Activated naive CD4-positive, alpha-beta T cell treated with anti-CD3 and anti-CD28 coated beads, Interleukin-2, amount 50 U/mL, for 24 hours (primary cell): Measurements from ENCODE around the gene TAX1BP3.

ENCODE experiments used
- H3K27ac Mint-ChIP-seq: one replicate; pipeline ENCODE4 v1.8.0; 2021; ENCODE audit warnings: mild to moderate bottlenecking, mixed read lengths
- H3K27me3 Mint-ChIP-seq: one replicate; pipeline ENCODE4 v1.8.0; 2021; ENCODE audit warnings: mixed read lengths
- H3K36me3 Mint-ChIP-seq: one replicate; pipeline ENCODE4 v1.8.0; 2021; ENCODE audit warnings: mixed read lengths
- H3K4me1 Mint-ChIP-seq: one replicate; pipeline ENCODE4 v1.8.0; 2021; ENCODE audit warnings: mixed read lengths
- H3K4me3 Mint-ChIP-seq: one replicate; pipeline ENCODE4 v1.8.0; 2021; ENCODE audit warnings: mild to moderate bottlenecking, mixed read lengths
- H3K9me3 Mint-ChIP-seq: one replicate; pipeline ENCODE4 v1.8.0; 2021; ENCODE audit warnings: mixed read lengths

The TAX1BP3 gene

GRCh38 chr17:3692346-3692745 lies 24.0 kb upstream of the TAX1BP3 start:
- H3K4me3 Mint-ChIP-seq = no peak overlapping the region
- H3K27ac Mint-ChIP-seq = no peak overlapping the region
- no peaks in the 10 kb centered on the region for H3K27me3 Mint-ChIP-seq
- no peaks in the 10 kb centered on the region for H3K9me3 Mint-ChIP-seq
- peaks cover 18% of the 10 kb centered on the region for H3K4me1 Mint-ChIP-seq
- H3K36me3 Mint-ChIP-seq = no peaks in the 10 kb centered on the region

DNA sequence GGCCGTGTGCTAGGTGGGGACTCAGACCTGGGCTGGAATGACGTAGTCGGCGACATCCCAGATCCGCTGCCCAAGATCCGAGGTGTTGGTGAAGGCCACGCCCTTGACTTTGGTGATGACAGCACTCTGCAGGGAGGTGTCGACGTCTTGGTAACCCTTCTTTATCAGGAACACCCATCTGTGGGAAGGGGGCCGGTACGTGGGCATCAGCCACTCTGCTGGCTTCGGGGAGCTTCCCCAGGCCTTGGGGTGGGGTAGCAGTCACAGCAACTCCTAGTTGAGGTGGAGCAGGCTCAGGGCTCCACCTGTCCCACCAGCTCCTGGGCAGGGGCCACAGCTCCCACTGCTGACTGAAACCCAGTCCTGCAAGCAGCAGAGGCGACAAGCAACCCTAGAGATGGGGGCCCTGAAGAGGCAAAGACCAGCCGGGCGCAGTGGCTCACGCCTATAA lies 23.3 kb upstream of the TAX1BP3 start:
- Mint-ChIP-seq H3K9me3 (no peaks in the 10 kb centered on the region), H3K27ac (no peak overlapping the region), H3K4me1 (peaks cover 18% of the 10 kb centered on the region), H3K36me3 (no peaks in the 10 kb centered on the region), H3K27me3 (no peaks in the 10 kb centered on the region), H3K4me3 (no peak overlapping the region)

DNA sequence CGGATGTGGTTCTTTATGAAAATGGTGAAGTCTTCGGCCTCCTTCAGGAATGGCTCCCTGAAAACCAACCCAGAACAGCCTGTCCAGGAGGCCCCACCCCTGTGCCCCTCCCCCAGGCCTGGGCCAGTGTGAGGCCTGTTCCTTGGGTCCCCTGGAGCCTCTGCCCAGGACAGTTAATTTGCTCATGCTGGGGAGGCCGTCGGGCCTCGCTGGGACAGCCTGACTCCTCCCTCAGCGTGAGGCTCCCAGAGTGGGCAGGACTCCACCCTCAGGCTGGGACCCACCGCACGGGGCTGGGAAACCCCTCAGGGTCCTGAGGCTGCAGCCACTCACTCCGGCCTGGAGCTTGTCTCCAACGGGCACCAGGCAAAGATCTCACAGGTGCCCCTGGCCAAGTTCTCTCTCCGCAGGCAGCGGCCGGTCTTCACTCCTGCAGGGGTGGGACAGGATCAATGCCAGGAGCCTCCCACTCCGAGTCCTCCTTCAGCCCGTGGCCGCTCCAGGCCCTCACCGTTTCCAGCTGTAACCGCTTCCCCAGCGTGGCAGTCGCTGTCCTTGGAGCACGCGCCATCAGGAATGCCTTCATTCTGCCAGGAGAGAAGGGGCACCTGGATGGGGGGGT lies 21.8 kb upstream of the TAX1BP3 start:
- Mint-ChIP-seq H3K9me3 (no peaks in the 10 kb centered on the region), H3K4me3 (no peak overlapping the region), H3K27ac (peak overlapping the region; percentile 23), H3K36me3 (no peaks in the 10 kb centered on the region), H3K4me1 (peaks cover 18% of the 10 kb centered on the region), H3K27me3 (no peaks in the 10 kb centered on the region)

GRCh38 chr17:3689262-3690093 lies 21.1 kb upstream of the TAX1BP3 start:
- Mint-ChIP-seq H3K27me3 (no peaks in the 10 kb centered on the region), H3K9me3 (no peaks in the 10 kb centered on the region), H3K27ac (no peak overlapping the region), H3K36me3 (no peaks in the 10 kb centered on the region), H3K4me1 (peaks cover 14% of the 10 kb centered on the region), H3K4me3 (no peak overlapping the region)

DNA sequence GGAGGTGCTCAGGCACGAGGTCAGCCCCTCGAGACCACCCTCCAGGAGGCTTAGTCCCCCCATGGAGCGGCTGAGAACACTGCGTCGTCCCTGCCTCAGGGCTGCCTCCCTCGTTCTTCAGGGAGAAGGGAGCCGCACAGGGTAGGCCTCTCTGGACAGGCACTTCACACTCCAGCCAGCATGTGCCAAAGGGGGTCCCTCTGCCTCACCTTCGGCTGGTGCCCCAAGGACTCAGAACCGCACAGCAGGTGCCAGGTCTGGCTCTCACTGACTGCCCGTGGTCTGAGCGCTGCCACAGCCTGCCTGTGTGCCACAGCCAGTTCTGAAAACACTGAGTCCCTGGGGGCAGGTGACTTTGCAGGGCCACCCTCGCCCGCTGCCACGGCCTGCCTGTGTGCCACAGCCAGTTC lies 20.5 kb upstream of the TAX1BP3 start:
- H3K36me3 Mint-ChIP-seq = no peaks in the 10 kb centered on the region
- H3K4me3 Mint-ChIP-seq = no peak overlapping the region
- no peaks in the 10 kb centered on the region for H3K9me3 Mint-ChIP-seq
- no peak overlapping the region for H3K27ac Mint-ChIP-seq
- peaks cover 8% of the 10 kb centered on the region for H3K4me1 Mint-ChIP-seq
- H3K27me3 Mint-ChIP-seq = no peaks in the 10 kb centered on the region

DNA sequence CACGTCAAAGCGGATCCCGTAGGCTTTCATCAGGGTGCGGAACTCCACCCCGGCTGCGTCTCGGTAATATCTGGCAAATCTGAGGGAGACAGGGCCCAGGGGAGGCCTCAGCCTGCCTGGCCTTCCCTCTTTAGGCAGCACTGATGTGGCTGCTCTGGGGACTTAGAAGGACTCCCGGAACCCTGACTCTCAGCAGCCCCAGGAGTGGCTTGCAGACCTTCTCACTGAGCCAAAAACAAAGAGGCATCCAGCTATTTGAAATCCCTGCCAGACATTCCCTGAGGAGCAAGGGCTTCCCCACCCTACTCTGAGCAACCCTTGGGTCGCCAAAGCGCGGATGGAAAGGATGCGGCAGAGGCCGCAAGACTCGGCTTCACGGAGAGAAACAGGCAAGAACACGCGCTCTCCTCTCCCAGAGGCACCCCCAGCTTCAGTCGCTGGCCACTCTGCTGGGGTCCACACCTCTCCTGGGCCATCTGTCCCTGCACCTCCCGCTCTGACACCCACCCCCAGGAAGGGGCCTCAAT lies 19.7 kb upstream of the TAX1BP3 start:
- Mint-ChIP-seq H3K36me3 (no peaks in the 10 kb centered on the region), H3K4me3 (no peak overlapping the region), H3K27me3 (no peaks in the 10 kb centered on the region), H3K27ac (no peak overlapping the region), H3K9me3 (no peaks in the 10 kb centered on the region), H3K4me1 (peaks cover 5% of the 10 kb centered on the region)

DNA sequence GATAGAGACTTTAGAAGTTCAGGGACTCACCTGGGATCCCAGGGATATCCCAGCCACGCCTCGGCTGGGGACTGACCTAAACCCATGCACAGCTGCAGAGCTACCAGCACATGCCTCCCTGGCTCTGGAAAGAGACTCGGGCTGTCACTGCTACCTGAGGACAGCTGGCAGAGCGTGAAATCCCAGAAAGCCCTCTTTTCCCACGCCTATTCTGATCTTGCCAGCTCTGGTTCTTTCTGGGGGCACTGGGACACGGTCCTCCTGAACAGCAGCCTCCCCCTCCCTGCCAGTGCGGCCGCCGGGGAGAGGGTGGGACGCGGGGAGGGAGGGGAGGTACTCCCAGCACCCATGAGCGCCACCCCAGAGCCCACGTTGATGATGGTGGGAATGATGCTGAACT lies 16.8 kb upstream of the TAX1BP3 start:
- Mint-ChIP-seq H3K27ac (no peak overlapping the region), H3K9me3 (no peaks in the 10 kb centered on the region), H3K4me1 (peaks cover 16% of the 10 kb centered on the region), H3K36me3 (no peaks in the 10 kb centered on the region), H3K27me3 (no peaks in the 10 kb centered on the region), H3K4me3 (no peak overlapping the region)

DNA sequence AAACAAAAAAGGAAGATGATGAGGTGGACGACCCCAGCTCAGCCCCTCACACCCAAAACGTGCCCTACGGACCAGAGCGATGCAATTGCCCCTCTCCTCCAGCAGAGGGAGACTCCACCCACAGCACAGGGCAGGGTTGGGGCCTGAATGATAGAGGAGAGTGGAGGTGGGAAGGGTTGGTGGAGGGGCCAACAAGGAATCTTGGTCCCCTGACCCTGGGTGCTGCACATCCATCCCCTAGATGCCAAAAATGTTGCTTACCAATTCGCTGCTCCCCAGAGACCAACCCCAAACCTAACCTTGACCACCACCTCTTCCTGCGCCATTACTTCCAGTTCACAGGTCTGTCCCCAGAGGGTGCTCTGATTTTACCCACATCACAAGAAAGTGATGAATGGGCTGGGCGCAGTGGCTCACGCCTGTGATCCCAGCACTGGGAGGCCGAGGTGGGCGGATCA lies 14.7 kb upstream of the TAX1BP3 start:
- H3K4me3 Mint-ChIP-seq = no peak overlapping the region
- H3K27me3 Mint-ChIP-seq = no peaks in the 10 kb centered on the region
- no peaks in the 10 kb centered on the region for H3K36me3 Mint-ChIP-seq
- H3K9me3 Mint-ChIP-seq = no peaks in the 10 kb centered on the region
- no peak overlapping the region for H3K27ac Mint-ChIP-seq
- H3K4me1 Mint-ChIP-seq = peaks cover 16% of the 10 kb centered on the region

- H3K4me3 Mint-ChIP-seq = no peak overlapping the region
- H3K27me3 Mint-ChIP-seq = no peaks in the 10 kb centered on the region
- H3K9me3 Mint-ChIP-seq = no peaks in the 10 kb centered on the region
- H3K27ac Mint-ChIP-seq = peak overlapping the region; percentile 30
- peaks cover 16% of the 10 kb centered on the region for H3K4me1 Mint-ChIP-seq
- no peaks in the 10 kb centered on the region for H3K36me3 Mint-ChIP-seq
Measured at GRCh38 chr17:3682033-3682432, 13.7 kb upstream of the TAX1BP3 start.

DNA sequence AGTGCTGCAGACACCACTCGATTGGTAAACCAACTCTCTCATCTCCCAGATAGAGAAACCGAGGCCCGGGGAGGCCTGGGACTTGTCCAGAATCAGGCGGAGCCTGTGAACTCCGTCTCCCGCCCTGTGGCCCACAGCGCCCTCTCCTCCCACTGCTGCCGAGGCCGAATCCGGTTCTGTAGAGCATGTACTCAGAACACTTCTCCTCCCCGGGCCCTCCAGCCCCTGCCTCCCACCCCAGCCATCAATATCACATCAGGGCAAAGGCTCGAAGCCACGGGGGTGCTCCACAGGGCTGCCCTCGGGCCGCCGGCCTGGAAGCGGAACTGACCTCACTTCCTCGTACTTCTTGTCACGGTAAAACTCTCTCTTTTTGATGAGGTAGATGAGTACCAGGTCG lies 13.2 kb upstream of the TAX1BP3 start:
- Mint-ChIP-seq H3K36me3 (no peaks in the 10 kb centered on the region), H3K9me3 (no peaks in the 10 kb centered on the region), H3K4me3 (no peak overlapping the region), H3K4me1 (peaks cover 16% of the 10 kb centered on the region), H3K27me3 (no peaks in the 10 kb centered on the region), H3K27ac (no peak overlapping the region)

DNA sequence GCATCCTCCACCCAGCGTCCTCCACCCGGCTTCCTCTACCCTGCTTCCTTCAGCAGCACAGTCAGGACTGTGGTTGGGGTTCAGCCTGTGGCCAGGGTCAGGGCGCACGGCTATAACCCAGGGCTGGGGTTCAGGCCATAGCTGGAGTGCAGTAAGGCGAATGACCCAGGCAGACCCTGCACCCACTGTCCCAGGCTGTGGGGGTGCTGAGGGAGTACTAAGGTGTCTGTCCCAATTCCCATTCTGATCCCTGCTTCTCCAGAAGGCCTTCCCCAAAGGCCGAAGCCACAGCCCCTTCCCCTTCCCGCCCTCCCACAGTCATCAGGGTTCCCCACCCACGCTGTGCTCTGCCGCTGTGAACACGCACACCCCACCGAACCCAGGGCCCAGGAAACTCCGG lies 12.7 kb upstream of the TAX1BP3 start:
- Mint-ChIP-seq H3K27me3 (no peaks in the 10 kb centered on the region), H3K36me3 (no peaks in the 10 kb centered on the region), H3K9me3 (no peaks in the 10 kb centered on the region), H3K27ac (no peak overlapping the region), H3K4me3 (no peak overlapping the region), H3K4me1 (peaks cover 16% of the 10 kb centered on the region)

DNA sequence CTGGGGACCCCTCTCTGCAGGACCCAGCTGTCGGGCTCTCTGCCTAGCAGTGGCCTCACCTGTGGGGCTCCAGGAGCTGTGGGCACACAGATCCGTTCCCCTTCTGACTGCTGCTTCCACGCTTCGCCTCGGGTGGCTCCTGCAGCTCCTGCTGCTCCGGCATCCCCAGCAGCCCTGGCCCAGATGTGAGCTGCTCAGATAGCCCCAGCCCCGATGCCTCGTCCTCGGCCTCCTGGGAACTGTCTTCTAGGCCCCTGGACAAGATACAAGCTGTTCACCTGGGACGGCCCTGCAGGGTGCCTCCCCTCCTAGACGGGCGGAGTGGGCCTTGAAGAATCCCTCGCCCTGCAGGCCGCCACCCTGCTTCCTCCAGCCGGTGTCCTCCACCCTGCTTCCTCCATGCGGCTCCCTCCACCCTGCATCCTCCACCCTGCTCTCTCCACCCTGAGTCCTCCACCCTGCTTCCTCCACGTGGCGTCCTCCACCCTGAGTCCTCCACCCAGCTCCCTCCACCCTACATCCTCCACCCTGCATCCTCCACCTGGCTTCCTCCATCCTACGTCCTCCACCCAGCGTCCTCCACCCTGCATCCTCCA lies 11.3 kb upstream of the TAX1BP3 start:
- Mint-ChIP-seq H3K27me3 (no peaks in the 10 kb centered on the region), H3K9me3 (no peaks in the 10 kb centered on the region), H3K36me3 (no peaks in the 10 kb centered on the region), H3K4me1 (peaks cover 16% of the 10 kb centered on the region), H3K27ac (no peak overlapping the region), H3K4me3 (no peak overlapping the region)

GRCh38 chr17:3678821-3679530 lies 10.6 kb upstream of the TAX1BP3 start:
- no peaks in the 10 kb centered on the region for H3K36me3 Mint-ChIP-seq
- H3K4me1 Mint-ChIP-seq = peaks cover 16% of the 10 kb centered on the region
- no peaks in the 10 kb centered on the region for H3K27me3 Mint-ChIP-seq
- H3K9me3 Mint-ChIP-seq = no peaks in the 10 kb centered on the region
- H3K27ac Mint-ChIP-seq = no peak overlapping the region
- H3K4me3 Mint-ChIP-seq = no peak overlapping the region

DNA sequence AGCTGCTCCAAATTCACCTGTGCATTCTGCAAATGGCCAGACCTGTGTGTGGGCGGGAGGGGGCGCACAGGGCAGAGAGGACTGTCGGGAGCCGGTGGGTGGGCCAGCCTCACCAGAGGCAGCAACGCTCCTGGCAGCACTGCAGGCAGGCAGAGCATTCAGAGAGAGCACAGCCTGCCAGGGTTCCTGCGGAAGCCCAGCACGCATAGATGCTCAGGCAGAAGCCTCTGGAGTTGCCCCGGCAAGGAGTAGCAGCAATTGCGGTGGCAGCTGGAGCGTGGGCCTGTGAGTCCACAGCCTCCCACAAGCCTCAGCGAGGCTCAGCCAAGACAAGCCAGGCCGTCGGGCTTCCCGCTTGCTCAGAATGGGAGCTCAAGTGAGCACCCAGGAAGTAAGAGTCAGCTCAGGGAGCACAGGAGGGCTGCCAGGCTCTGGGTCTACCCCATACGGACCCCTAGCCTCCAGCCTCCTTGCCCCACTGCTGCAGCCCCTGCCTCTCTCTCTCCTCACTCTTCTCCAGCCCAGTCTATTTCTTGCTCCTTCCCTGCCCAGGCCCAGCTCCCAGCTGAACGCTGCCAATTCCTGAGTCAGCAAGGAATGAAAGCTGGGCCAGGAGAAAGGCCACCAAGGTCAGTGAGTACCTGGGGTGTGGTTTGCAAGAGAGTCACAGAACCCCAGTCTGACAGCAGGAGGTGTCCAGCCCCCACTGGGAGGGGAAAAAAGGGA lies 9.9 kb upstream of the TAX1BP3 start:
- Mint-ChIP-seq H3K36me3 (no peaks in the 10 kb centered on the region), H3K4me3 (no peak overlapping the region), H3K4me1 (peaks cover 15% of the 10 kb centered on the region), H3K27ac (no peak overlapping the region), H3K9me3 (no peaks in the 10 kb centered on the region), H3K27me3 (no peaks in the 10 kb centered on the region)

DNA sequence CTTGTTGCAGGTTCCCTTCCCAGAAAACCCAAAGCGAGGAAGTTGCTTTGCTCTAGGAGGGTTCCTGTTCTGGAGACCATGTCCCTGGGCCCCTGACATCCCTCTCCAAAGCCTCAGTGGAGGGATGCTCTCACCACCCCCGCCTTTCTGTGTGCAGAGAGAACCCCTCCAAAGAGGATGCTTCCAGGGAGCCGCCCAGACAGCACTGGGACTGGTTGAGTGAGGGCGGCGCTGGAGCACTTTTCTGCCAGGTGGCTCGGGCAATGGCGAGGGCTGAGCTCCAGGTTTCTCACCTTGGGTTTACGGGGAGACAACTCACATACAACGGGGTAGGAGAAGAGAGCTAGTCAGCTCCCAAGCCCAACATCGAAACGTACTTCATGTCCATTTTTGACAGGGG lies 7.5 kb upstream of the TAX1BP3 start:
- peaks cover 4% of the 10 kb centered on the region for H3K4me1 Mint-ChIP-seq
- H3K27ac Mint-ChIP-seq = peak overlapping the region; percentile 51

More for the DNA sequence above, 7.5 kb upstream of the TAX1BP3 start:
- Mint-ChIP-seq H3K4me3 (no peak overlapping the region), H3K27me3 (no peaks in the 10 kb centered on the region), H3K9me3 (no peaks in the 10 kb centered on the region), H3K36me3 (no peaks in the 10 kb centered on the region)
